ENCODE data around the gene GSTT4.

GSTT4 gene

GRCh38 chr22:24009227-24010017, 4.2 kb upstream of the GSTT4 start:
- in situ Hi-C loops (cut with HindIII; ENCODE audit: low pct_ligation_motif_present, low sequenced_read_pairs) = loop anchor here (5.0 kb wide), 1 partner anchor 48 kb away; no protein-coding TSS in a partner anchor
- Histone ChIP-seq H3K27me3 (replicated peaks) (no peaks in the 10 kb centered on the region), H3K4me3 (ENCODE audit: low read depth, low read length) (no peak overlapping the region), H3K27ac (no peak overlapping the region), H3K36me3 (replicated peaks) (no peaks in the 10 kb centered on the region)
- no peak for TF ChIP-seq CTCF (IDR thresholded peaks at IDR 0.05; ENCODE audit: low read depth, low read length, missing control alignments)
- no peak for DNase-seq

- DNase-seq = no peak
- no peak for TF ChIP-seq CTCF (IDR thresholded peaks at IDR 0.05; ENCODE audit: low read depth, low read length, missing control alignments)
- in situ Hi-C loops (cut with HindIII; ENCODE audit: low pct_ligation_motif_present, low sequenced_read_pairs) = loop anchor here (5.0 kb wide), 1 partner anchor 49 kb away; no protein-coding TSS in a partner anchor
- H3K27ac ChIP-seq = no peak overlapping the region
- no peak overlapping the region for H3K4me3 ChIP-seq (ENCODE audit: low read depth, low read length)
- H3K27me3 ChIP-seq (replicated peaks) = no peaks in the 10 kb centered on the region
- no peaks in the 10 kb centered on the region for H3K36me3 ChIP-seq (replicated peaks)
These were observed 3.4 kb upstream of the GSTT4 start for GRCh38 chr22:24008381-24009226.

- Histone ChIP-seq H3K27ac (no peak overlapping the region), H3K4me3 (ENCODE audit: low read depth, low read length) (no peak overlapping the region), H3K27me3 (replicated peaks) (no peaks in the 10 kb centered on the region), H3K36me3 (replicated peaks) (no peaks in the 10 kb centered on the region)
- TF ChIP-seq CTCF (IDR thresholded peaks at IDR 0.05; ENCODE audit: low read depth, low read length, missing control alignments) = no peak
- in situ Hi-C loops (cut with HindIII; ENCODE audit: low pct_ligation_motif_present, low sequenced_read_pairs) = loop anchor here (5.0 kb wide), 1 partner anchor 49 kb away; no protein-coding TSS in a partner anchor
- DNase-seq = no peak
These were observed 2.7 kb upstream of the GSTT4 start for GRCh38 chr22:24008022-24008283.

- Histone ChIP-seq H3K4me3 (ENCODE audit: low read depth, low read length) (no peak overlapping the region), H3K27ac (no peak overlapping the region), H3K27me3 (replicated peaks) (no peaks in the 10 kb centered on the region), H3K36me3 (replicated peaks) (no peaks in the 10 kb centered on the region)
- no peak for TF ChIP-seq CTCF (IDR thresholded peaks at IDR 0.05; ENCODE audit: low read depth, low read length, missing control alignments)
- in situ Hi-C loops (cut with HindIII; ENCODE audit: low pct_ligation_motif_present, low sequenced_read_pairs) = loop anchor here (5.0 kb wide), 1 partner anchor 50 kb away; no protein-coding TSS in a partner anchor
- no peak for DNase-seq
These were observed 2.2 kb upstream of the GSTT4 start for GRCh38 chr22:24007253-24008021.

GRCh38 chr22:24006914-24007214, 1.6 kb upstream of the GSTT4 start:
- TF ChIP-seq CTCF (IDR thresholded peaks at IDR 0.05; ENCODE audit: low read depth, low read length, missing control alignments) = no peak

More at GRCh38 chr22:24006914-24007214, 1.6 kb upstream of the GSTT4 start:
- no peaks in the 10 kb centered on the region for H3K27me3 ChIP-seq (replicated peaks)
- no peaks in the 10 kb centered on the region for H3K36me3 ChIP-seq (replicated peaks)
- no peak for DNase-seq
- in situ Hi-C loops (cut with HindIII; ENCODE audit: low pct_ligation_motif_present, low sequenced_read_pairs) = loop anchor here (5.0 kb wide), 1 partner anchor 50 kb away; no protein-coding TSS in a partner anchor
- H3K27ac ChIP-seq = no peak overlapping the region
- no peak overlapping the region for H3K4me3 ChIP-seq (ENCODE audit: low read depth, low read length)
